ENCODE results near the gene HMGCS2. TPM values are rescaled to one million over a fixed set of nuclear protein-coding genes. Genes with fewer than 3 reads are reported as not detected.

HMGCS2 gene
- total RNA-seq, 4 donors from 2014 or later: 10.9 to 1,165 (median 71.0) TPM

DNA sequence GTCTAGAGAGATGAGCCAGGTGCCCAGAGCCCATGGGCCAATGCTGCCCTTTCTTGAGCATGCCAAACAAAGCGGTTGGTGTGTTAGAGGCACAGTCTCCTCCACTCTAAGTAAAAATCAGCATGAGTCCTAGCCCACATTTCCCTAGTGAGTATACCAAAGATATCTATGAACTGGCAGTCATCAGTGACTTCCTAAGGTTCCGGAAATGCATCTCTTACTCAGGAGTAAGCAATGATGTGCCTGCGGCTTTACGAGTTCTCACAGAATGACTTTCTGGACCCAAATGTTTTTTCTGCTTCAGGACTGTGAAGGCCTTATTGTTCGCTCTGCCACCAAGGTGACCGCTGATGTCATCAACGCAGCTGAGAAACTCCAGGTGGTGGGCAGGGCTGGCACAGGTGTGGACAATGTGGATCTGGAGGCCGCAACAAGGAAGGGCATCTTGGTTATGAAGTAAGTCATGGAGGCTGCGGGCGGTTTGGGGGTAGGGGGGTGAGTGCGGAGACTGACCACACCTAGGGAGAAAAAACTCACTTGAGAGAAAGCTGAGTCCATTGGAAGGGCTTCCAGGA is 47.8 kb downstream of the HMGCS2 start:
- no peaks in the 10 kb centered on the region for H3K9me3 ChIP-seq
- no peak overlapping the region for H3K4me3 ChIP-seq
- no peaks in the 10 kb centered on the region for H3K4me1 ChIP-seq
- H3K36me3 ChIP-seq: no peaks in the 10 kb centered on the region
- no peaks in the 10 kb centered on the region for H3K27me3 ChIP-seq
- DNase-seq: no peak
- TF ChIP-seq CTCF (IDR thresholded peaks at IDR 0.05) (no peak), POLR2A (IDR thresholded peaks at IDR 0.05) (no peak)
- H3K27ac ChIP-seq: no peak overlapping the region

DNA sequence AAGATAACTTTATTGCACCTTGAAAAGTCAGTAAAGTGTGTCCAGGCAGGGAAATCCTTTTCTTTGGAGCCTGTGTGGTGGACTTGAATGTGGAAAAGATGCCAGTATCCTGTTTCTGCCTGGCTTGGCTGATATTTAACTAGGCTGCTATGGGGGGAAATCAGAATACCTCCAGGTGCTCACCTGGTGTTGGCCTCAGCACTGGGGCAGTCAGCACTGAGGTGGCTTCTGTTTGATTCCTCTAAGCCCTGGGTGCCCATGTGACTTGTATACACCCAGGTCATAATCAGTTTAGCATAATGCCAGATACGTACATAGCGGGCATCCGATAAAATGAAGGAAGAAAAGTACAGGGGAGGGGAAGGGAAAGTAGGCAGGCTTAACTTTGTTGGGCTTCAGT is 49.7 kb downstream of the HMGCS2 start:
- no peak for TF ChIP-seq CTCF (IDR thresholded peaks at IDR 0.05)
- TF ChIP-seq POLR2A (IDR thresholded peaks at IDR 0.05): no peak
- H3K27ac ChIP-seq: no peak overlapping the region
- H3K9me3 ChIP-seq: no peaks in the 10 kb centered on the region
- no peaks in the 10 kb centered on the region for H3K36me3 ChIP-seq
- H3K27me3 ChIP-seq: no peaks in the 10 kb centered on the region
- no peak for DNase-seq
- no peaks in the 10 kb centered on the region for H3K4me1 ChIP-seq
- no peak overlapping the region for H3K4me3 ChIP-seq

DNA sequence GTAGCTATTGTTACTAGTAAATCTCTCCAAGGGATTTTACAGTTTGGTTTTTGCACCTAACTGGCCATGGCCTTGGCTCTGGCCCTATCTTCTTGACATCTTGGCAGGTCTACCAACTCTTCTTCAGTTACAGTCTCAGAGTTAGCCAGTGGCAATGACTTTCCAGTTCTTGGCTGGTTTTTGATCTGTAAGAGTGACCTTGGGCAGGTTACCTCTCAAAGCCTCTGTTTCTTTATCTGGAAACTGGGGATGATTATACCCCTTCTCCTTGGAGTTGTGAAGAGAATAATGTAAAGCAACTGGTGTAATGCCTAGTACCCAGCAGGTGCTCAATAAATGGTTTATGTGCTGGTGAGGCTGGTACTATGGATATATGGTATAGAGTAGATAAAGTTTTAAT is 50.3 kb downstream of the HMGCS2 start:
- no peaks in the 10 kb centered on the region for H3K36me3 ChIP-seq
- no peaks in the 10 kb centered on the region for H3K27me3 ChIP-seq
- no peaks in the 10 kb centered on the region for H3K9me3 ChIP-seq
- DNase-seq: no peak
- TF ChIP-seq POLR2A (IDR thresholded peaks at IDR 0.05): no peak
- no peak for TF ChIP-seq CTCF (IDR thresholded peaks at IDR 0.05)
- H3K4me1 ChIP-seq: no peaks in the 10 kb centered on the region
- no peak overlapping the region for H3K4me3 ChIP-seq
- no peak overlapping the region for H3K27ac ChIP-seq

DNA sequence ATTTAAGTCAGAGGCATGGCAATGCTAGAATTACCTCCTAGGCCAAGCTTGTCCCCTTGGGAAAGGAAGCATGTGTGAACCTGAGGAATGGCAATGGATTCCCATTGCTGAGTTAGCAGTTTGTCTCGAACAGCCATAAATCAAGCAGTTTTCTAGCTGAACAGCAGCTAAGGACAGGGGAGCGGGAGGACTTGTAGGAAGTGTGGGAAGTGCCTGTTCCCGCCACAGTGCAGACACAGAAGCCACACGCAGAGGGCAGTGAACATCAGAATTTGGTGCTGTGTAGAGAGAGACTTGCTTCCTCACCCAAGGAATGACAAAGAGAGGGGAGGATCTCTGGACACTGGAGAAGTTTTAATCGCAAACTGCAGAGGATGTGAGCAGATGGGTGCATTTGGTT is 53.2 kb downstream of the HMGCS2 start:
- DNase-seq: no peak
- peaks cover 0 to 13% (median 2%) of the 10 kb centered on the region in 4 donors for H3K4me1 ChIP-seq
- H3K27me3 ChIP-seq: no peaks in the 10 kb centered on the region
- TF ChIP-seq POLR2A (IDR thresholded peaks at IDR 0.05) (no peak), CTCF (IDR thresholded peaks at IDR 0.05) (no peak)
- H3K4me3 ChIP-seq: no peak overlapping the region
- no peak overlapping the region for H3K27ac ChIP-seq
- H3K36me3 ChIP-seq: no peaks in the 10 kb centered on the region
- no peaks in the 10 kb centered on the region for H3K9me3 ChIP-seq

- no peak overlapping the region for H3K4me3 ChIP-seq
- peaks cover 0 to 13% (median 2%) of the 10 kb centered on the region in 4 donors for H3K4me1 ChIP-seq
- H3K27me3 ChIP-seq: no peaks in the 10 kb centered on the region
- TF ChIP-seq CTCF (IDR thresholded peaks at IDR 0.05) (no peak), POLR2A (IDR thresholded peaks at IDR 0.05) (no peak)
- no peaks in the 10 kb centered on the region for H3K9me3 ChIP-seq
- H3K27ac ChIP-seq: no peak overlapping the region
- H3K36me3 ChIP-seq: no peaks in the 10 kb centered on the region
- DNase-seq: no peak
Measured at GRCh38 chr1:119714583-119714982, 54.1 kb downstream of the HMGCS2 start.
